Uterus (tissue), 4 donors: ENCODE measurements around the gene FAM76B. TPM values are rescaled to one million over a fixed set of nuclear protein-coding genes. Genes with fewer than 3 reads are reported as not detected.
A peak's percentile ranks its signal among the peaks of the same experiment; 100 is the strongest.

Experiments
- DNase-seq, 2 donors: peaks; one replicate each; pipeline ENCODE4 v3.0.0-alpha.2; 2019 to 2020
- H3K27ac ChIP-seq, 2 donors: fragments of 200-600 bp; sonication (generic); 1 replicate in 1 of 2; 2 replicates in 1 of 2; pipeline ENCODE4 v1.5.1; 2016 to 2018
- H3K27me3 ChIP-seq, 2 donors: fragments of 200-600 bp; sonication (generic); one replicate each; pipeline ENCODE4 v1.5.1; 2018 to 2019; ENCODE audit warnings: control low read depth in 1 of 2
- H3K36me3 ChIP-seq, 2 donors: fragments of 200-600 bp; sonication (generic); one replicate each; pipeline ENCODE4 v1.5.1; 2019; ENCODE audit warnings: control low read depth in 1 of 2
- H3K4me1 ChIP-seq, 2 donors: fragments of 200-600 bp; sonication (generic); one replicate each; pipeline ENCODE4 v1.5.1; 2018 to 2019; ENCODE audit warnings: control low read depth in 1 of 2
- H3K4me3 ChIP-seq, 2 donors: fragments of 200-600 bp; sonication (generic); 1 replicate in 1 of 2; 2 replicates in 1 of 2; pipeline ENCODE4 v1.5.1; 2018 to 2019; ENCODE audit warnings: mild to moderate bottlenecking in 1 of 2
- H3K9me3 ChIP-seq, 2 donors: fragments of 200-600 bp; sonication (generic); one replicate each; pipeline ENCODE4 v1.5.1; 2019; ENCODE audit warnings: control low read depth in 1 of 2
- POLR2A ChIP-seq, 2 donors: fragments of 450-650 bp; IDR thresholded peaks; one replicate each; pipeline ENCODE4 v1.6.1; 2016; ENCODE audit warnings: antibody characterized with exemption in 2 of 2, mild to moderate bottlenecking in 1 of 2, moderate library complexity in 1 of 2
- intact Hi-C: fragments of 100-400 bp; cut with DNase I; formaldehyde crosslinking; loops from one replicate; pipeline ENCODE4 v1.15.1; 2023; ENCODE audit warnings: low total_unique reads
- total RNA-seq, 4 donors: library from RNA; depleted of rRNA in 3 of 4; stranded (reverse); fragments of >200 nt in 3 of 4; gene quantifications; one replicate each; pipeline versions ENCODE4 v1.1.0 to v1.2.4, GENCODE V29; 2014 to 2023
- TF ChIP-seq, protein P1 (sequence below), 4 experiments: fragments of 200-600 bp in 2 of 4; fragments of 450-650 bp in 2 of 4; sonication (generic) in 2 of 4; IDR thresholded peaks; one replicate each; pipeline ENCODE4 v1.5.1; 2016 to 2019; ENCODE audit warnings: antibody characterized with exemption in 4 of 4, mild to moderate bottlenecking in 2 of 4, moderate library complexity in 1 of 4
- donor health status: DM: yes; HTN: yes; CAD: no.

The FAM76B gene
- total RNA-seq, 4 donors from 2014 or later = 15.9 to 63.5 (median 26.5) TPM

DNA sequence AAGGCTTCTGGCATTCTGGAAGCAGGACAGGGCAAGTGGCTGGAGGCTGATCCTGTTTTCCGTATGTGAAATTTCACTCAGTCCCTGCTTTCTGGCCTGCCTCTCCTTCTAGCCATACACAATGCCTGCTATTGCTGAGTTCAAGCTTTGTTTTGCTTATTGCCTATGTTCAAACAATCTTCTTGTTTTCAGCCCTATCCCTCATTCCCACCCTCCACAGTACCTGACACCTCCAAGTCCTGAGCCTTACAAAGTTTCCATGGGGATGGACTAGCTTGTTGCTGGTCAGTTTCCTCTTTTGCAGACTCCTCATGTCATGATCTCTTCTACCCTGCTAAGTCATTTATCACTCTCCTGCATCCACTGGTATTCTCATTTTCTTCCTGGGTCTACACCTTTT lies 38.1 kb downstream of the FAM76B start:
- H3K36me3 ChIP-seq = no peaks in the 10 kb centered on the region
- intact Hi-C loops = no loop called here
- H3K9me3 ChIP-seq = no peaks in the 10 kb centered on the region
- no peak overlapping the region for H3K4me3 ChIP-seq
- no peak overlapping the region for H3K27ac ChIP-seq
- H3K4me1 ChIP-seq = no peaks in the 10 kb centered on the region
- TF ChIP-seq, protein P1, sequence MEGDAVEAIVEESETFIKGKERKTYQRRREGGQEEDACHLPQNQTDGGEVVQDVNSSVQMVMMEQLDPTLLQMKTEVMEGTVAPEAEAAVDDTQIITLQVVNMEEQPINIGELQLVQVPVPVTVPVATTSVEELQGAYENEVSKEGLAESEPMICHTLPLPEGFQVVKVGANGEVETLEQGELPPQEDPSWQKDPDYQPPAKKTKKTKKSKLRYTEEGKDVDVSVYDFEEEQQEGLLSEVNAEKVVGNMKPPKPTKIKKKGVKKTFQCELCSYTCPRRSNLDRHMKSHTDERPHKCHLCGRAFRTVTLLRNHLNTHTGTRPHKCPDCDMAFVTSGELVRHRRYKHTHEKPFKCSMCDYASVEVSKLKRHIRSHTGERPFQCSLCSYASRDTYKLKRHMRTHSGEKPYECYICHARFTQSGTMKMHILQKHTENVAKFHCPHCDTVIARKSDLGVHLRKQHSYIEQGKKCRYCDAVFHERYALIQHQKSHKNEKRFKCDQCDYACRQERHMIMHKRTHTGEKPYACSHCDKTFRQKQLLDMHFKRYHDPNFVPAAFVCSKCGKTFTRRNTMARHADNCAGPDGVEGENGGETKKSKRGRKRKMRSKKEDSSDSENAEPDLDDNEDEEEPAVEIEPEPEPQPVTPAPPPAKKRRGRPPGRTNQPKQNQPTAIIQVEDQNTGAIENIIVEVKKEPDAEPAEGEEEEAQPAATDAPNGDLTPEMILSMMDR (IDR thresholded peaks at IDR 0.05) = no peak
- no peak for TF ChIP-seq POLR2A (IDR thresholded peaks at IDR 0.05)
- H3K27me3 ChIP-seq = no peaks in the 10 kb centered on the region
- DNase-seq = no peak

DNA sequence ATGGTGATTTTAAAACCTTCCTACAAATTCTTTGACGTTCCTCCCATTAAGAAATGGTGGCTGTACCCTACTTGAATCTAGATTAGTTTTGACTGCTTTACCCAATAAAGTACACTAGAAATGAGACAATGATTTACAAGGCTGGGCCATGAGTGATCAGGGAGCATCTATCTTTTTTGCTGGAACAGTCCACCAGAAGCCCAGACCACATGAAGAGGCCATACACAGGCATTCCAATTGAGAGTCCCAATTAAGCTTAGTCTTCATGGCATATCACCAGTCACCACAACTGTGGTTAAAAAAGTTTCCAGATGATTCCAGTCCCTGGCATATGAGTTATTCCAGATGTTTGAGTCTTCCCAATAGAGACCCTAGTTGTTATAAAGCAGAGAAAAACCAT lies 39.5 kb downstream of the FAM76B start:
- Histone ChIP-seq H3K36me3 (no peaks in the 10 kb centered on the region), H3K4me1 (no peaks in the 10 kb centered on the region), H3K9me3 (no peaks in the 10 kb centered on the region), H3K4me3 (no peak overlapping the region), H3K27ac (no peak overlapping the region), H3K27me3 (no peaks in the 10 kb centered on the region)
- TF ChIP-seq, protein P1 (IDR thresholded peaks at IDR 0.05) = no peak
- no peak for TF ChIP-seq POLR2A (IDR thresholded peaks at IDR 0.05)
- DNase-seq = no peak
- intact Hi-C loops = no loop called here

DNA sequence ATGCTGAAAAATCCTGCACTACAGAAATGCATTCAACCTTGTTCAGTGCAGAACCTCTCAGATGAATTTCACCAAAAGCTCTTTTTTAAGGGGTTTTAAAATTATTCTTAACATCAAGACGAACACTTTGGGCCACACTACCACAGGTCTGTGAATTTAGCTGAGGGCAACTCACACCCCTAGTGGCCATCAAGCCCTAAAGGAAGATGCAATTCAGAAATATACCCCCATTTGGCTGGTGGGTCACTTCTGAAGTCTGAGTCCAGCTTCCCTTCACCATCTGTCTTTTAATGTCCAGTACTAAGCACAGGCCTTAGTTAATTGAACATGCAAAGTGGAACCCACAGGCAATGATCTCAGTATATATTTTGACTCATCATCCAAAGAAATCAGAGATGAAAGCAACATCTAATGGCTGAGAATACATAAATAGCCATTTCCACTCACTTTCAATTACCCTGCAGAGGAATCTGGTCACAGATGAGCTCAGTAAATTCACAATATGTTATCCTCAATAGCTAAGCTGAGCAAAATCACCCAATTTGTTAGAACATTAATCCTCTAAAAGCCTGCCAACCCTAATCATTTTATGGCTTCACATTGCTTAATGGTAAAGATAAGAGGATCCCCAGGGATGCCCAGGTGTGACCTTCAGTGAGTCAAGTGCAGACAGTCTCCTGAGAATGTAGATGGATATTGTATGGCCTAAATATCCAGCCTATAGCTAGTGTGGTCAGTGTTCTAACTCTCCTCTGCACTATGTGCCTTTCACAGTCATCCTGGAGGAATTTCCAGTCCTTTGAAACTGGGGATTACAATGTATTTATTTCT lies 50.3 kb downstream of the FAM76B start:
- Histone ChIP-seq H3K9me3 (no peaks in the 10 kb centered on the region), H3K4me1 (no peaks in the 10 kb centered on the region), H3K27ac (no peak overlapping the region), H3K36me3 (no peaks in the 10 kb centered on the region), H3K27me3 (no peaks in the 10 kb centered on the region), H3K4me3 (no peak overlapping the region)
- TF ChIP-seq, protein P1 (IDR thresholded peaks at IDR 0.05) = no peak
- TF ChIP-seq POLR2A (IDR thresholded peaks at IDR 0.05) = no peak
- intact Hi-C loops = no loop called here
- DNase-seq = no peak

DNA sequence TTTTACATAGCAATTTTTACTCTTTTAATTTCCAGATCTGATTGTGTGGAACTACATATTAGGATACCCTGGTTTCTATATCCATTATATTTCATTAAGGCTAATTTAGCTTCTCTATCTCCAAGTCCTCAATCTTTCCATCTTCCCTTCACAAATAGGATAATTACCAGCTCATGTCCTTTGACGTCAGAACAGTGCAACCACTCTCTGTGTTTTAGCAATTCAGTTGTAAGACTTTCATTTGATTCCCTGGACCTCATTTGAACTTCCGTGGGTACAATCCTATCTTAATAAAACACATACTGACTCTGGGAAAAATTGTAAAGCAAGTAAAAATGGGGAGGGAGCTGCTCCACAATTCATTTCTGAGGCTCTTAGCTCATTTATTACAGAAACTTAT lies 52.8 kb downstream of the FAM76B start:
- H3K9me3 ChIP-seq = no peaks in the 10 kb centered on the region

DNA sequence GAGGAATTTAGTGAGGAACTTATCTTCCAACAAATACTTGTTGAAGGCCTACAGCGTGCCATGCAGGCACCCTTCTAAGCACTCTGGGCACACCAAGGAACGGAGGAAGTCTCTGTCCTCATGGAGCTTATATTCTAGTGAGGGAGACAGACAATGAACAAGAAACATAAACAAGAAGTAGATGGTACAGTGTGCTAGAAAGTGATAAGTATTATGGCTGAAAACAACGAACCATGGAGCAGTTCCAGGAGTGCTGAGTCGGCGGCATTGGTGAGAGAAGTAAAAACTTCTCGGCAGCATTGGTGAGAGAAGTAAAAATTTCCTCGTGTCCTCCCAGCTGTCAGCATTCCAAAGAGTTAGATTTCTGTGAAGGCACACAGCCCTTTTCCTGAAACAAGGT lies 53.2 kb downstream of the FAM76B start:
- DNase-seq = no peak
- Histone ChIP-seq H3K4me1 (no peaks in the 10 kb centered on the region), H3K27me3 (no peaks in the 10 kb centered on the region), H3K36me3 (no peaks in the 10 kb centered on the region), H3K27ac (peak overlapping the region in 1 of 2 donors; percentile 20), H3K9me3 (no peaks in the 10 kb centered on the region), H3K4me3 (no peak overlapping the region)
- intact Hi-C loops = no loop called here
- TF ChIP-seq, protein P1 (IDR thresholded peaks at IDR 0.05) = no peak
- TF ChIP-seq POLR2A (IDR thresholded peaks at IDR 0.05) = no peak

More for the DNA sequence above, 52.8 kb downstream of the FAM76B start:
- Histone ChIP-seq H3K27ac (no peak overlapping the region), H3K4me1 (no peaks in the 10 kb centered on the region), H3K36me3 (no peaks in the 10 kb centered on the region), H3K27me3 (no peaks in the 10 kb centered on the region), H3K4me3 (no peak overlapping the region)
- intact Hi-C loops = no loop called here
- no peak for DNase-seq
- TF ChIP-seq, protein P1 (IDR thresholded peaks at IDR 0.05) = no peak
- no peak for TF ChIP-seq POLR2A (IDR thresholded peaks at IDR 0.05)
